GM12878 (cell line): ENCODE measurements around the gene PLVAP. TPM values are rescaled to one million over a fixed set of nuclear protein-coding genes. Genes with fewer than 3 reads are reported as not detected.

ENCODE experiments used
- ASH2L ChIP-seq: fragments of 300-600, 200-600 bp; sonication (generic); IDR thresholded peaks from 2 replicates; pipeline ENCODE4 v1.6.1; 2017; ENCODE audit warnings: low read depth, mild to moderate bottlenecking, borderline replicate concordance
- ATF7 ChIP-seq: fragments of 450-650 bp; IDR thresholded peaks from 2 replicates; pipeline ENCODE4 v1.6.1; 2016; ENCODE audit warnings: low read depth, mild to moderate bottlenecking
- BHLHE40 ChIP-seq, 2 experiments: fragments of 450-650 bp in 1 of 2; IDR thresholded peaks; 2 replicates each; pipeline ENCODE4 v1.6.1; 2011 to 2017; ENCODE audit warnings: low read depth in 2 of 2, borderline replicate concordance in 1 of 2, improper control_type of control experiment in 1 of 2, low read length in 1 of 2, mild to moderate bottlenecking in 1 of 2
- BRCA1 ChIP-seq: IDR thresholded peaks from 2 replicates; pipeline ENCODE4 v1.6.1; 2011; ENCODE audit warnings: low read depth, low read length, improper control_type of control experiment
- CBFB ChIP-seq: IDR thresholded peaks from 2 replicates; pipeline ENCODE4 v1.6.1; 2016; ENCODE audit warnings: antibody characterized with exemption, low read depth
- CBX3 ChIP-seq: fragments of 200-600 bp; sonication (generic); IDR thresholded peaks from 2 replicates; pipeline ENCODE4 v1.6.1; 2016; ENCODE audit warnings: low read depth, borderline replicate concordance
- ESRRA ChIP-seq: IDR thresholded peaks from 2 replicates; pipeline ENCODE4 v1.6.1; 2012; ENCODE audit warnings: mild to moderate bottlenecking, low read length, improper control_type of control experiment
- HDAC6 ChIP-seq: fragments of 200-600 bp; sonication (generic); IDR thresholded peaks from one replicate; pipeline ENCODE4 v1.8.0; 2017; ENCODE audit warnings: antibody characterized with exemption; ENCODE audit not compliant: unreplicated experiment
- KAT2A ChIP-seq: conservative IDR thresholded peaks from 2 replicates; pipeline ENCODE4 v1.6.1; 2011; ENCODE audit warnings: low read depth, low read length; ENCODE audit not compliant: control insufficient read depth
- PML ChIP-seq: IDR thresholded peaks from 2 replicates; pipeline ENCODE4 v1.6.1; 2012; ENCODE audit warnings: low read length, inconsistent platforms
- RBBP5 ChIP-seq: fragments of 200-600 bp; sonication (generic); conservative IDR thresholded peaks from 2 replicates; pipeline ENCODE4 v1.6.1; 2016
- SUZ12 ChIP-seq: fragments of 200-600 bp; sonication (generic); IDR thresholded peaks from one replicate; pipeline ENCODE4 v1.6.1; 2018; ENCODE audit warnings: antibody characterized with exemption, mild to moderate bottlenecking; ENCODE audit not compliant: unreplicated experiment
- ZBED1 ChIP-seq: IDR thresholded peaks from 2 replicates; pipeline ENCODE4 v1.6.1; 2016; ENCODE audit warnings: borderline replicate concordance
- ZNF622 ChIP-seq: fragments of 450-650 bp; IDR thresholded peaks from 2 replicates; pipeline ENCODE4 v1.6.1; 2017; ENCODE audit warnings: mild to moderate bottlenecking, inconsistent platforms
- polyA plus RNA-seq, 11 experiments: library from polyadenylated mRNA; depleted of rRNA in 4 of 11; unstranded in 6 of 11; stranded (reverse) in 5 of 11; fragments of >200 nt; fragmentation: Nextera tagmentation in 4 of 11; fragmentation: Illumina TruSeq in 1 of 11; extraction: Ambion mirVana in 4 of 11; extraction: Trizol in 1 of 11; gene quantifications; 1 replicate in 1 of 11; 2 replicates in 10 of 11; pipeline versions ENCODE4 v1.2.1 to v1.2.3, GENCODE V29; 2011 to 2016; ENCODE audit warnings: inconsistent platforms in 2 of 11, missing spikeins in 2 of 11, low read depth in 1 of 11
- total RNA-seq, 4 experiments: library from RNA; depleted of rRNA in 3 of 4; stranded (reverse); fragments of >200 nt in 3 of 4; fragmentation: Illumina TruSeq in 1 of 4; extraction: Trizol in 1 of 4; gene quantifications; 2 replicates each; pipeline versions ENCODE4 v1.2.1 to v1.2.3, GENCODE V29; 2013 to 2021
- TF ChIP-seq, protein P1 (sequence below): fragments of 450-650 bp; IDR thresholded peaks from 2 replicates; pipeline ENCODE4 v1.6.1; 2016; ENCODE audit warnings: mild to moderate bottlenecking
- TF ChIP-seq, protein P2 (sequence below): IDR thresholded peaks from 2 replicates; pipeline ENCODE4 v1.6.1; 2011; ENCODE audit warnings: borderline replicate concordance, low read depth, mild to moderate bottlenecking, moderate library complexity, low read length; ENCODE audit not compliant: insufficient read depth, poor library complexity, severe bottlenecking
- TF ChIP-seq, protein P3 (sequence below): fragments of 450-650 bp; IDR thresholded peaks from 2 replicates; pipeline ENCODE4 v1.6.1; 2017; ENCODE audit warnings: mild to moderate bottlenecking, moderate library complexity
- TF ChIP-seq, protein P4 (sequence below): fragments of 450-650 bp; IDR thresholded peaks from 2 replicates; pipeline ENCODE4 v1.6.1; 2017; ENCODE audit warnings: mild to moderate bottlenecking
- TF ChIP-seq, protein P5 (sequence below): IDR thresholded peaks from 2 replicates; pipeline ENCODE4 v1.6.1; 2012; ENCODE audit warnings: low read depth, low read length, improper control_type of control experiment

Gene PLVAP
- total and polyA plus RNA-seq, 10 of the 15 experiments (the other 5 are each of a cell fraction or from before 2014, with no cell fraction given), result 0.03 to 0.54 (median 0.06) TPM; not detected in 4

DNA sequence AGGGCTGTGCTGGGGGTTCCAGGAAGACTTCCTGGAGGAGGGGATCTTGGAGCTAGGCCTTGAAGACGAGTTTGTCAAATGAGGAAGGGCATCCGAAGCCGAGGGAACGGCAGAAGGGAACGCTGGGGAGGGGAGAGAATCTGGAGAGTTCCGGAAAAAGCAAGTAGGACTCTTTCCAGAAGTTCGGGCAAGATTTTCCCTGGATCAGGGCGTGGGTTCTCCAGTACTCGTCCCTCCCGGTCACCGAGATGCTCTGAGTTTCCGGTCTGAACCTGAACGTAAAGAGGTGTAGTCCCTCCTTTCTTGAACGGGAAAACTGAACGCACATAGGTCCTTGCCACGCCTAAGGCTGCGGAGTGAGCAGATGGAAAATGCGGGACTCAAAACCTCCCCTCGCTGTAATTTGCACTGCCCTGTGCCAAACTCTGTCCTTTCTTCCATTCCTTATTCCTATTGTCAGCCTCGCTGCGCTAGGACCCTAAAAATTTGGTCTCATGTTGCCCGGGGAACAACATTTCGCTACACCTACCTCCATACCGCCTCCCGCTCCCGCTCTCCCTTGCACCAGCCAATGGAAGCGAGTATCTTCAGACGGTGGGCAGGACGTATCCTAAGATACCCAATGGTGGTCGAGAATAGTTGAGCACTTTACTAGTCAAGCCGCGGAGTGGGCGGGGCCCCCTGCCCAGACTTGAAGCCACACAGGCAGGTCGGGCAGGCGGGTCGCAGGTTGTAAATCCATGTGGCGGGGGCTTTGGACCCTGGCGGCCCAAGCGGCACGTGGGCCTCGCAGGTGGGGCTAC is 40.1 kb downstream of the PLVAP start, which contains the start of gene GTPBP3 (continued):
- TF ChIP-seq, protein P1, sequence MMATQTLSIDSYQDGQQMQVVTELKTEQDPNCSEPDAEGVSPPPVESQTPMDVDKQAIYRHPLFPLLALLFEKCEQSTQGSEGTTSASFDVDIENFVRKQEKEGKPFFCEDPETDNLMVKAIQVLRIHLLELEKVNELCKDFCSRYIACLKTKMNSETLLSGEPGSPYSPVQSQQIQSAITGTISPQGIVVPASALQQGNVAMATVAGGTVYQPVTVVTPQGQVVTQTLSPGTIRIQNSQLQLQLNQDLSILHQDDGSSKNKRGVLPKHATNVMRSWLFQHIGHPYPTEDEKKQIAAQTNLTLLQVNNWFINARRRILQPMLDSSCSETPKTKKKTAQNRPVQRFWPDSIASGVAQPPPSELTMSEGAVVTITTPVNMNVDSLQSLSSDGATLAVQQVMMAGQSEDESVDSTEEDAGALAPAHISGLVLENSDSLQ, result peak; percentile 67
- TF ChIP-seq KAT2A (no peak), RBBP5 (no peak), ZNF622 (no peak), CBFB (peak; percentile 66; the same call in 1 of the 2 replicates), SUZ12 (no peak), ZBED1 (0 out of 2 replicates have a peak, but pooled peaks have one; percentile 27), CBX3 (no peak), PML (peak; percentile 62; the same call in 1 of the 2 replicates), BHLHE40 (IDR thresholded peaks at IDR 0.05; ENCODE audit: borderline replicate concordance in 1 of 2, low read depth in 2 of 2, low read length in 1 of 2) (0 out of 4 replicates have a peak, but pooled peaks have one; percentile 7 to 60), ESRRA (no peak; the same call in 1 of the 2 replicates), BRCA1 (no peak), ATF7 (peak; percentile 57), HDAC6 (no peak), ASH2L (no peak)
- TF ChIP-seq, protein P2, sequence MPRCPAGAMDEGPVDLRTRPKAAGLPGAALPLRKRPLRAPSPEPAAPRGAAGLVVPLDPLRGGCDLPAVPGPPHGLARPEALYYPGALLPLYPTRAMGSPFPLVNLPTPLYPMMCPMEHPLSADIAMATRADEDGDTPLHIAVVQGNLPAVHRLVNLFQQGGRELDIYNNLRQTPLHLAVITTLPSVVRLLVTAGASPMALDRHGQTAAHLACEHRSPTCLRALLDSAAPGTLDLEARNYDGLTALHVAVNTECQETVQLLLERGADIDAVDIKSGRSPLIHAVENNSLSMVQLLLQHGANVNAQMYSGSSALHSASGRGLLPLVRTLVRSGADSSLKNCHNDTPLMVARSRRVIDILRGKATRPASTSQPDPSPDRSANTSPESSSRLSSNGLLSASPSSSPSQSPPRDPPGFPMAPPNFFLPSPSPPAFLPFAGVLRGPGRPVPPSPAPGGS, result no peak
- TF ChIP-seq, protein P3, sequence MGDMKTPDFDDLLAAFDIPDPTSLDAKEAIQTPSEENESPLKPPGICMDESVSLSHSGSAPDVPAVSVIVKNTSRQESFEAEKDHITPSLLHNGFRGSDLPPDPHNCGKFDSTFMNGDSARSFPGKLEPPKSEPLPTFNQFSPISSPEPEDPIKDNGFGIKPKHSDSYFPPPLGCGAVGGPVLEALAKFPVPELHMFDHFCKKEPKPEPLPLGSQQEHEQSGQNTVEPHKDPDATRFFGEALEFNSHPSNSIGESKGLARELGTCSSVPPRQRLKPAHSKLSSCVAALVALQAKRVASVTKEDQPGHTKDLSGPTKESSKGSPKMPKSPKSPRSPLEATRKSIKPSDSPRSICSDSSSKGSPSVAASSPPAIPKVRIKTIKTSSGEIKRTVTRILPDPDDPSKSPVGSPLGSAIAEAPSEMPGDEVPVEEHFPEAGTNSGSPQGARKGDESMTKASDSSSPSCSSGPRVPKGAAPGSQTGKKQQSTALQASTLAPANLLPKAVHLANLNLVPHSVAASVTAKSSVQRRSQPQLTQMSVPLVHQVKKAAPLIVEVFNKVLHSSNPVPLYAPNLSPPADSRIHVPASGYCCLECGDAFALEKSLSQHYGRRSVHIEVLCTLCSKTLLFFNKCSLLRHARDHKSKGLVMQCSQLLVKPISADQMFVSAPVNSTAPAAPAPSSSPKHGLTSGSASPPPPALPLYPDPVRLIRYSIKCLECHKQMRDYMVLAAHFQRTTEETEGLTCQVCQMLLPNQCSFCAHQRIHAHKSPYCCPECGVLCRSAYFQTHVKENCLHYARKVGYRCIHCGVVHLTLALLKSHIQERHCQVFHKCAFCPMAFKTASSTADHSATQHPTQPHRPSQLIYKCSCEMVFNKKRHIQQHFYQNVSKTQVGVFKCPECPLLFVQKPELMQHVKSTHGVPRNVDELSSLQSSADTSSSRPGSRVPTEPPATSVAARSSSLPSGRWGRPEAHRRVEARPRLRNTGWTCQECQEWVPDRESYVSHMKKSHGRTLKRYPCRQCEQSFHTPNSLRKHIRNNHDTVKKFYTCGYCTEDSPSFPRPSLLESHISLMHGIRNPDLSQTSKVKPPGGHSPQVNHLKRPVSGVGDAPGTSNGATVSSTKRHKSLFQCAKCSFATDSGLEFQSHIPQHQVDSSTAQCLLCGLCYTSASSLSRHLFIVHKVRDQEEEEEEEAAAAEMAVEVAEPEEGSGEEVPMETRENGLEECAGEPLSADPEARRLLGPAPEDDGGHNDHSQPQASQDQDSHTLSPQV, result no peak
- TF ChIP-seq, protein P4, sequence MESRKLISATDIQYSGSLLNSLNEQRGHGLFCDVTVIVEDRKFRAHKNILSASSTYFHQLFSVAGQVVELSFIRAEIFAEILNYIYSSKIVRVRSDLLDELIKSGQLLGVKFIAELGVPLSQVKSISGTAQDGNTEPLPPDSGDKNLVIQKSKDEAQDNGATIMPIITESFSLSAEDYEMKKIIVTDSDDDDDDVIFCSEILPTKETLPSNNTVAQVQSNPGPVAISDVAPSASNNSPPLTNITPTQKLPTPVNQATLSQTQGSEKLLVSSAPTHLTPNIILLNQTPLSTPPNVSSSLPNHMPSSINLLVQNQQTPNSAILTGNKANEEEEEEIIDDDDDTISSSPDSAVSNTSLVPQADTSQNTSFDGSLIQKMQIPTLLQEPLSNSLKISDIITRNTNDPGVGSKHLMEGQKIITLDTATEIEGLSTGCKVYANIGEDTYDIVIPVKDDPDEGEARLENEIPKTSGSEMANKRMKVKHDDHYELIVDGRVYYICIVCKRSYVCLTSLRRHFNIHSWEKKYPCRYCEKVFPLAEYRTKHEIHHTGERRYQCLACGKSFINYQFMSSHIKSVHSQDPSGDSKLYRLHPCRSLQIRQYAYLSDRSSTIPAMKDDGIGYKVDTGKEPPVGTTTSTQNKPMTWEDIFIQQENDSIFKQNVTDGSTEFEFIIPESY, result no peak
- TF ChIP-seq, protein P5, sequence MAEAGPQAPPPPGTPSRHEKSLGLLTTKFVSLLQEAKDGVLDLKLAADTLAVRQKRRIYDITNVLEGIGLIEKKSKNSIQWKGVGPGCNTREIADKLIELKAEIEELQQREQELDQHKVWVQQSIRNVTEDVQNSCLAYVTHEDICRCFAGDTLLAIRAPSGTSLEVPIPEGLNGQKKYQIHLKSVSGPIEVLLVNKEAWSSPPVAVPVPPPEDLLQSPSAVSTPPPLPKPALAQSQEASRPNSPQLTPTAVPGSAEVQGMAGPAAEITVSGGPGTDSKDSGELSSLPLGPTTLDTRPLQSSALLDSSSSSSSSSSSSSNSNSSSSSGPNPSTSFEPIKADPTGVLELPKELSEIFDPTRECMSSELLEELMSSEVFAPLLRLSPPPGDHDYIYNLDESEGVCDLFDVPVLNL, result peak; percentile 86
